ENCODE measurements around the gene RNPC3. TPM values are rescaled to one million over a fixed set of nuclear protein-coding genes. Genes with fewer than 3 reads are reported as not detected.
"Not testable (repeated sequence)": the region's sequence is repeated elsewhere in the genome, so short reads cannot be mapped to it uniquely, and the experiment has no call there.

Gene RNPC3
- total RNA-seq, 2 donors from 2014 or later: 38.6 to 41.1 TPM

DNA sequence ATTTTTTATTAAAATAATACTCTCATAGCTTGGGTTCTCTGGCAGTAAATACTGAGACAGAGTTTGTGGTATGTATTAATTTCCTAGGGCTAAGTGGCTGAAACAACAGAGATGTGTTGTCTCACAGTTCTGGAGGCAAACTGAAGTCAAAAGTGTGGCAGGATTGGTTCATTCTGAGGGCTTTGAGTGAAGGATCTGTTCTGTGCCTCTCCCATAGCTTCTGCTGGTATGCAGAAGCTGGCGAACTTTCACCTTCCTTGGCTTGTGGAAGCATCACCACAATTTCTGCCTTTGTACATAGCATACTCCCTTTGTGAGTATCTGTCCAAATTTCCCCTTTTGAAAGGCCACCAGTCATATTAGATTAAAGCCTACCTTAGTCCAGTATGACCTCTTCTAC is 21.0 kb downstream of the RNPC3 start:
- ATAC-seq (ENCODE audit: insufficient number of reproducible peaks, low FRiP score, low read depth) (no peak), DNase-seq (ENCODE audit: low spot score) (no peak)
- Histone ChIP-seq H3K27ac (no peak overlapping the region), H3K36me3 (peaks cover 36% of the 10 kb centered on the region), H3K27me3 (replicated peaks; ENCODE audit: insufficient read depth) (no peaks in the 10 kb centered on the region), H3K4me1 (ENCODE audit: control insufficient read depth in 1 of 2, low read depth in 2 of 2) (no peaks in the 10 kb centered on the region), H3K4me3 (no peak overlapping the region), H3K9me3 (no peaks in the 10 kb centered on the region)
- TF ChIP-seq, protein P1, sequence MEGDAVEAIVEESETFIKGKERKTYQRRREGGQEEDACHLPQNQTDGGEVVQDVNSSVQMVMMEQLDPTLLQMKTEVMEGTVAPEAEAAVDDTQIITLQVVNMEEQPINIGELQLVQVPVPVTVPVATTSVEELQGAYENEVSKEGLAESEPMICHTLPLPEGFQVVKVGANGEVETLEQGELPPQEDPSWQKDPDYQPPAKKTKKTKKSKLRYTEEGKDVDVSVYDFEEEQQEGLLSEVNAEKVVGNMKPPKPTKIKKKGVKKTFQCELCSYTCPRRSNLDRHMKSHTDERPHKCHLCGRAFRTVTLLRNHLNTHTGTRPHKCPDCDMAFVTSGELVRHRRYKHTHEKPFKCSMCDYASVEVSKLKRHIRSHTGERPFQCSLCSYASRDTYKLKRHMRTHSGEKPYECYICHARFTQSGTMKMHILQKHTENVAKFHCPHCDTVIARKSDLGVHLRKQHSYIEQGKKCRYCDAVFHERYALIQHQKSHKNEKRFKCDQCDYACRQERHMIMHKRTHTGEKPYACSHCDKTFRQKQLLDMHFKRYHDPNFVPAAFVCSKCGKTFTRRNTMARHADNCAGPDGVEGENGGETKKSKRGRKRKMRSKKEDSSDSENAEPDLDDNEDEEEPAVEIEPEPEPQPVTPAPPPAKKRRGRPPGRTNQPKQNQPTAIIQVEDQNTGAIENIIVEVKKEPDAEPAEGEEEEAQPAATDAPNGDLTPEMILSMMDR (IDR thresholded peaks at IDR 0.05): no peak

DNA sequence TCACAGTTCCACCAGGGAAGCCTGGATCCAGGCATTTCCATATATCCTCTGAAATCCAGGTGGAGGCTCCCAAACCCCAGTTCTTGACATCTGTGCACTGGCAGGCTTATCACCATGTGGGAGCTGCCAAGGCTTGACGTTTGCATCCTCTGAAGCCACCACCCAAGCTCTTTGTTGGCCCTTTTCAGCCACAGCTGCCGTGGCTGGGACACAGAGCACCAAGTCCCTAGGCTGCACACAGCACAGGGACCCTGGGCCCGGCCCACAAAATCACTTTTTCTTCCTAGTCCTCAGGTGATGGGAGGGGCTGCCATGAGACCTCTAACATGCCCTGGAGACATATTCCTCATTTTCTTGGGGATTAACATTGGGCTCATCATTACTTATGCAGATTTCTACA is 22.3 kb downstream of the RNPC3 start:
- no peak overlapping the region for H3K27ac ChIP-seq
- no peaks in the 10 kb centered on the region for H3K27me3 ChIP-seq (replicated peaks; ENCODE audit: insufficient read depth)
- H3K9me3 ChIP-seq: no peaks in the 10 kb centered on the region
- no peak for ATAC-seq (ENCODE audit: insufficient number of reproducible peaks, low FRiP score, low read depth)
- no peaks in the 10 kb centered on the region for H3K4me1 ChIP-seq (ENCODE audit: control insufficient read depth in 1 of 2, low read depth in 2 of 2)
- no peak for DNase-seq (ENCODE audit: low spot score)
- TF ChIP-seq, protein P1 (IDR thresholded peaks at IDR 0.05): no peak
- no peak overlapping the region for H3K4me3 ChIP-seq
- H3K36me3 ChIP-seq: peaks cover 36% of the 10 kb centered on the region

DNA sequence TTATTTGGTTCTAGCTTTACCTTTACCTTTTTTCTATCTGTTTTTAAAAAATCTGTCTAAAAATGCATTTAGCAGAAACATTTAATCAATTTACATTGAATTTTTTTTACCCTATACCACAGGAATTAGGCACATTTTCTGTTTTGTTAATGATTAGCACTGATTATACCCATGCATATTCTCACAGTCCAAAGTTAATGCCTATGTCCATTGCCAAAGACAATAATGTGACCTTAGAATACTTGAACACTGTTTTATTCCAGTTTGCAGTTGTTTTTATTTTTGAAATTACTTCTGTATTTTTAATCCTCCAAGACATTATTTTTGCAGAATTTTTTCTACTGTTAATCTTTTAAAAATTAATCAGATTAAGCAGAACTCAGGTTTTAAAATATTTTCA is 34.9 kb downstream of the RNPC3 start:
- Histone ChIP-seq H3K36me3 (peaks cover 5% of the 10 kb centered on the region), H3K4me3 (no peak overlapping the region), H3K27me3 (replicated peaks; ENCODE audit: insufficient read depth) (no peaks in the 10 kb centered on the region), H3K9me3 (no peaks in the 10 kb centered on the region), H3K4me1 (ENCODE audit: control insufficient read depth in 1 of 2, low read depth in 2 of 2) (peaks cover 23 to 31% of the 10 kb centered on the region in 2 donors), H3K27ac (no peak overlapping the region)
- no peak for ATAC-seq (ENCODE audit: insufficient number of reproducible peaks, low FRiP score, low read depth)
- TF ChIP-seq, protein P1 (IDR thresholded peaks at IDR 0.05): no peak
- DNase-seq (ENCODE audit: low spot score): no peak

DNA sequence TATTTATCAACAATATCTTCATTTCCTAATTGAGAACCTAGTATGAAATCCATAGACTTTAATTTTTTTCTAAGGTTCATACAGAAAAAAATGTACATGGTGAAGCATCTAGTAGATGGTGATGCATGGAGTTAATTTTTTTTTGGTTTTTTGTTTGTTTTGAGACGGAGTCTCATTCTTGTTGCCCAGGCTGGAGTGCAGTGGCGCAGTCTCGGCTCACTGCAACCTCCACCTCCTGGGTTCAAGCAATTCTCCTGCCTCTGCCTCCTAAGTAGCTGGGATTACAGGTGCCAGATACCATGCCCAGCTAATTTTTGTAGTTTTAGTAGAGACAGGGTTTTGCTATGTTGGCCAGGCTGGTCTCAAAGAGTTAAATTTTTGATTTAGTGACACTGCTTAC is 35.6 kb downstream of the RNPC3 start:
- not testable (repeated sequence) for H3K9me3 ChIP-seq; H3K27me3 ChIP-seq (replicated peaks; ENCODE audit: insufficient read depth); H3K27ac ChIP-seq; ATAC-seq (ENCODE audit: insufficient number of reproducible peaks, low FRiP score, low read depth); H3K36me3 ChIP-seq; DNase-seq (ENCODE audit: low spot score)
- Histone ChIP-seq H3K4me3 (peak overlapping the region; percentile 16), H3K4me1 (ENCODE audit: control insufficient read depth in 1 of 2, low read depth in 2 of 2) (peaks cover 23 to 31% of the 10 kb centered on the region in 2 donors)

DNA sequence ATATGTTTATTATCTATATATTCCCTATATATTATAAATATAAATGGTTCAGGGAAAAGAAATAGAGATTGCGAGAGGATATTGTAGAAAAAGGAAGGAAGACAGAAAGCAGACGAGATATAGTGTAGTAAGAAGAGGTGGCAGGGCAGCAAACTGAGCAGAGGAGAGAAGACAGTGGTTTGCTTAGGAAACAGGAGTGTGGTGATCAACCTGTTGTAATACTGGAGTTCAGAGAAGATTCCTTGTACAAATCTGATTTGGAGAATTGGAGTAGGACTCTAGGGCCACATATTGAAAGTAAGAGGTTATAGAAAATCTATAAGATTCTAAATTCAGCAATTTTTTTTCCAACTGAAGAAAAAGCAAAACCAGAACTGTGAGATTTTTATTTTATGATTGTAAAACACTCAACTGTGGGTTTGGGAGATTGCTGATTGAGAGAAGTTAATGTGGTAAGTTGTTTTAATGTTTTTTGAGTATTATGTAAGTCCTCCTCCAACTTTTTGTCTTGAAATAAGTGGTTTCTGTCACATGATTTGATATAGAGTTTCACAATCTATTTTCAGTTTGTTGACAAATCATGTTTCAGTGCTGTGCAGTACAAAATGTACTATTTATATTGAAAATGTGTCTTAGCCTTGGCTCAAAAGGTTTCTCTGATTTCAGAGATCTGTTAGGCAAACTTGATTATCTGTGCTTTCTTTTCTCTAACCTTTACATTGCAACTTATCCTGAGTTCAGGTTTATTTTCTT is 36.3 kb downstream of the RNPC3 start:
- H3K4me1 ChIP-seq (ENCODE audit: control insufficient read depth in 1 of 2, low read depth in 2 of 2): peaks cover 23 to 31% of the 10 kb centered on the region in 2 donors
- no peaks in the 10 kb centered on the region for H3K9me3 ChIP-seq
- peak overlapping the region; percentile 19 to 36 for H3K27ac ChIP-seq
- no peak for DNase-seq (ENCODE audit: low spot score)
- peak; percentile 47 for ATAC-seq (ENCODE audit: insufficient number of reproducible peaks, low FRiP score, low read depth)
- H3K4me3 ChIP-seq: peak overlapping the region; percentile 58
- TF ChIP-seq, protein P1 (IDR thresholded peaks at IDR 0.05): no peak
- H3K36me3 ChIP-seq: peaks cover 4% of the 10 kb centered on the region
- no peaks in the 10 kb centered on the region for H3K27me3 ChIP-seq (replicated peaks; ENCODE audit: insufficient read depth)

DNA sequence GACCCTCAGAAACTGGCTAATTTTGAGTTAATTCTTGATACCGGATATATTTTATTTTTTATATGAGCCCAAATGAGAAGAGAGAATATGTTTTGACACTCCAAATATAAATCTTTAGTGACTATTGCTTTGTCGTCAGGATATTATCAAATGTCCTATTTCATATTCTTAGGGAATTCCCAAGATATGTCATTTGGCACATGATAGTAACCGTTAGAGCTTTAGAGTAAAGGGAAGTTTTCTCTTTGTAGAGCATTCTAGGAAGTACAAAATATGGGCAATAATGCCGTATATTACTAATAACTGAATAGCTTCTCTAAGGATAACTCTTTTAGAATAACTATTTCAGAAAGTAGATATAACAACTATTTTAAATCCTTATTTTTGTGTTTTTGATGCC is 37.6 kb downstream of the RNPC3 start:
- Histone ChIP-seq H3K27ac (no peak overlapping the region), H3K27me3 (replicated peaks; ENCODE audit: insufficient read depth) (no peaks in the 10 kb centered on the region), H3K4me1 (ENCODE audit: control insufficient read depth in 1 of 2, low read depth in 2 of 2) (peaks cover 23 to 31% of the 10 kb centered on the region in 2 donors), H3K9me3 (no peaks in the 10 kb centered on the region), H3K36me3 (peaks cover under 1% of the 10 kb centered on the region), H3K4me3 (no peak overlapping the region)
- TF ChIP-seq, protein P1 (IDR thresholded peaks at IDR 0.05): no peak
- ATAC-seq (ENCODE audit: insufficient number of reproducible peaks, low FRiP score, low read depth): no peak
- no peak for DNase-seq (ENCODE audit: low spot score)

Measured in thoracic aorta (tissue), 2 donors.